ENCODE results near the gene WDFY4. TPM values are rescaled to one million over a fixed set of nuclear protein-coding genes. Genes with fewer than 3 reads are reported as not detected.

The WDFY4 gene
- total and polyA plus RNA-seq, 4 donors = 0.57 to 7.1 (median 2.0) TPM

GRCh38 chr10:48736596-48736995, 51.9 kb downstream of the WDFY4 start:
- Histone ChIP-seq H3K27ac (ENCODE audit: low read depth in 1 of 2, low read length in 2 of 2) (no peak overlapping the region), H3K9ac (ENCODE audit: low read depth in 1 of 2, low read length in 2 of 2) (no peak overlapping the region), H3K4me3 (ENCODE audit: low read depth in 1 of 3, low read length in 3 of 3) (no peak overlapping the region), H3K4me1 (ENCODE audit: control insufficient read depth in 4 of 4, insufficient read depth in 4 of 4, low read length in 3 of 4) (no peaks in the 10 kb centered on the region), H3K9me3 (ENCODE audit: control insufficient read depth in 4 of 4, low read length in 3 of 4) (peaks cover 0 to 2% (median 0%) of the 10 kb centered on the region in 4 donors), H3K27me3 (ENCODE audit: control insufficient read depth in 4 of 4, insufficient read depth in 4 of 4, low read length in 3 of 4) (no peaks in the 10 kb centered on the region), H3K36me3 (ENCODE audit: control insufficient read depth in 4 of 4, insufficient read depth in 3 of 4, low read depth in 1 of 4, low read length in 3 of 4) (no peaks in the 10 kb centered on the region)
- no peak for DNase-seq (ENCODE audit: low spot score)
- TF ChIP-seq MAX (IDR thresholded peaks at IDR 0.05) (no peak), HNF4G (IDR thresholded peaks at IDR 0.05) (no peak), ATF3 (IDR thresholded peaks at IDR 0.05) (no peak), JUND (IDR thresholded peaks at IDR 0.05) (no peak), CTCF (IDR thresholded peaks at IDR 0.05; ENCODE audit: low read depth, low read length, missing input control) (no peak), EGR1 (IDR thresholded peaks at IDR 0.05; ENCODE audit: low read depth in 2 of 2) (no peak), GABPA (IDR thresholded peaks at IDR 0.05 in 1 of 2, conservative IDR thresholded peaks at IDR 0.05 in 1 of 2) (no peak), FOXA1 (IDR thresholded peaks at IDR 0.05) (no peak), FOXA2 (IDR thresholded peaks at IDR 0.05) (no peak), RXRA (IDR thresholded peaks at IDR 0.05) (no peak), ZBTB33 (IDR thresholded peaks at IDR 0.05) (no peak), REST (IDR thresholded peaks at IDR 0.05) (no peak), RAD21 (IDR thresholded peaks at IDR 0.05) (no peak), NR2F2 (IDR thresholded peaks at IDR 0.05) (no peak), TAF1 (conservative IDR thresholded peaks at IDR 0.05) (no peak), SP1 (IDR thresholded peaks at IDR 0.05) (no peak)
- WGBS = 0% methylated on average over 1 of the region's 1 CpG

GRCh38 chr10:48737886-48738285, 53.2 kb downstream of the WDFY4 start:
- WGBS = 87% methylated on average over 2 of the region's 2 CpGs
- DNase-seq (ENCODE audit: low spot score) = no peak
- no peaks in the 10 kb centered on the region for H3K36me3 ChIP-seq (ENCODE audit: control insufficient read depth in 4 of 4, insufficient read depth in 3 of 4, low read depth in 1 of 4, low read length in 3 of 4)
- no peak for TF ChIP-seq NR2F2 (IDR thresholded peaks at IDR 0.05)
- TF ChIP-seq FOXA1 (IDR thresholded peaks at IDR 0.05) = no peak
- no peak for TF ChIP-seq REST (IDR thresholded peaks at IDR 0.05)
- TF ChIP-seq YY1 (IDR thresholded peaks at IDR 0.05) = no peak
- TF ChIP-seq HNF4G (IDR thresholded peaks at IDR 0.05) = no peak
- TF ChIP-seq GABPA (IDR thresholded peaks at IDR 0.05 in 1 of 2, conservative IDR thresholded peaks at IDR 0.05 in 1 of 2) = no peak
- no peak for TF ChIP-seq EGR1 (IDR thresholded peaks at IDR 0.05; ENCODE audit: low read depth in 2 of 2)
- no peak for TF ChIP-seq ZBTB33 (IDR thresholded peaks at IDR 0.05)
- no peak for TF ChIP-seq JUND (IDR thresholded peaks at IDR 0.05)

More at GRCh38 chr10:48737886-48738285, 53.2 kb downstream of the WDFY4 start:
- H3K4me3 ChIP-seq (ENCODE audit: low read depth in 1 of 3, low read length in 3 of 3) = no peak overlapping the region
- H3K9me3 ChIP-seq (ENCODE audit: control insufficient read depth in 4 of 4, low read length in 3 of 4) = peaks cover 0 to 2% (median 0%) of the 10 kb centered on the region in 4 donors
- H3K27me3 ChIP-seq (ENCODE audit: control insufficient read depth in 4 of 4, insufficient read depth in 4 of 4, low read length in 3 of 4) = no peaks in the 10 kb centered on the region
- no peak overlapping the region for H3K27ac ChIP-seq (ENCODE audit: low read depth in 1 of 2, low read length in 2 of 2)
- H3K9ac ChIP-seq (ENCODE audit: low read depth in 1 of 2, low read length in 2 of 2) = no peak overlapping the region
- no peaks in the 10 kb centered on the region for H3K4me1 ChIP-seq (ENCODE audit: control insufficient read depth in 4 of 4, insufficient read depth in 4 of 4, low read length in 3 of 4)

All from liver (tissue), 9 donors.